GM04504 (cell line): ENCODE measurements around the gene SLC36A3.
"Not testable (repeated sequence)": the region's sequence is repeated elsewhere in the genome, so short reads cannot be mapped to it uniquely, and the experiment has no call there.

Experiments used
- DNase-seq: peaks from one replicate; pipeline ENCODE4 v3.0.0-alpha.2; 2012; ENCODE audit warnings: low read depth

The SLC36A3 gene

GRCh38 chr5:151303666-151304065 is at the start of gene SLC36A3:
Gene SLC36A3, minus strand, starts transcription at chr5:151303766. Its CDS starts 412 bp downstream, at chr5:151303354.
- no peak for DNase-seq

DNA sequence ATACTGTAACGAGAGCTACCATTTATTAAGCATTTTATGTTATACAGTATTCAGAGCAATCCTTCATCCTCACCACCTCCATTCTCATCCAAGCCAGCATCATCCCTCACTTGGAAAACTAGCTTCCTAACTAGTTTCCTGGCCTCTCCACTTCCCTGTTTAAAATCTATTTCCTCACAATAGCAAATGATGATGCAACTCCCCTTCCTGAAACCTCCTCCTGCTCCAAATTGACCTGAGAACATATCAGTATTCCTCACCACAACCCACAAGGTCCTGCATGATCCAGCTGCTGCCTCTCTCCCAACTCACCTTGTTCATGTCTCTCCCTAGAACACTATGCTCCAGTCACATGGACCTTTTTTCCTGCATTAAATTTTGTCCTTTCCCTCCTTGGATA is 48.1 kb upstream of the SLC36A3 start:
- no peak for DNase-seq

DNA sequence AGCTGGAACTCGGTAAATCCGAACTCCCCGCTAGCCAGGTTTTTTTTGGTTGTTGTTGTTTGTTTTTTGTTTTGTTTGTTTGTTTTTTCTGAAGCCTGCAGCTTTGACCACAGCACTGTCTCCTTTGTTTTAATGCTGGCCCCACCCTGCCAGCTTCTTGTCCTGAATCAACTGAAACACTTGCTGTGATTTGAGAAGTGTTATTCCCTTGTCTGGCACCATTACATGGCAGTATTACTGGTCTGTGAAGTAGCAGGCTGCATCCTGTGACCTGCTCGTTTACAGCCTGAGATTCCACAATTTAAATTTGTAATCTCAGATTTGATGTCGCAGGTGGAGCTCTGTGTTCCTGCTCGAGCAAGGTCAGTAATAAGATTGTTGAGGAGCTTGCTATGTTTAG is 45.2 kb upstream of the SLC36A3 start:
- no peak for DNase-seq

DNA sequence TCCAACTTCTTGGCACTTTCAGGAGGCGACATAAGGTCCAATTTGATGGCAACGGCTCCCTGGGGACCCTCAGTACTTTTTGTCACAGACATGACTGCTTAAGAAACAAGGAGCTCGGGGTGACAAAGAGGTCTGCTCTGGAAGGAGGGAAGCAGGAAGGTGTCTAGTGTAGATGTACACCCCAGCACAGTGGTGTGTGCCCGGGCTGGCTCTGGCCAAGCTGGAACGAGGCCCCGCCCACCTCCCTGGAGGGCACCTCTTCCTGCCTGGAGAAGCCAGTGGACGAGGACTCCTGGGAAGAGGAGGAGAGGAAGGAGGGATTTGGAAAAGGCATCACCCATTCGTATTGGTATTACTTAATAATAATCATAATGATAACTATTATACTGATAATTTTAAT is 43.8 kb upstream of the SLC36A3 start, which contains the start of gene SLC36A2:
SLC36A2 (minus strand) TSS at position 191 of the 400 bp plus-strand sequence; CDS start at position 92, 99 bp downstream.
- no peak for DNase-seq

DNA sequence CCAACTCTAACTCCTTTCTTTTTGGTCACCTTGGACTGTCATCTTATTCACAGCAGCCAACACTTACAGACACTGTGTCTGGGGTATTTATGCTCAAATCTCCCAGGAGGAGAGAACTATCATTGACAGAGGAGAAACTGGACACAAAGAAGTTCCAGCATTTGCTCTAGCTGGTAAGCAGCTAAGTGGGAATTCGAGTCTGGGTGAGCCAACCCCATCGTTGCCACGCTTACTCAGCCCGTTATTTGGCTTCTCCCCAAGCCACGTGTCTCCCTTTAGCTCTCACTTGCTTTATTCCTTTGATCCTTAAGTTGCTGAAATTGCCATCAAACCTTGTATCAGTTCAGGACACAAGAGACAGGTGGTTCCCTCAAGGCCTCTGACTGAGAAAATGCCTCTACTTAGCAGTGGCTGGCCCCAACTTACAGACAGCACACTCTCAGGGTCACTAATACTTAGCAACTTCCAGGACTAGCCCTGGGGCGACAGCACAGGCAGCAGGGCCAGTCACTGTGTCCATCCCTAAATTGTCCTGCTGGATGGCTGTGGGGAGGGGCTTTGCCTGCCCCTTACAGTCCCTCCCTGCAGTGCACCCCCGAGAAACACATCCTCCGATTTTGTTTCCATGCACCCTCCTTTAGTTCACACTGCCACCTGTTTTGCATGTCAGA is 42.4 kb upstream of the SLC36A3 start:
- peak; percentile 3 for DNase-seq

GRCh38 chr5:151345187-151345807 is 41.7 kb upstream of the SLC36A3 start:
- no peak for DNase-seq

GRCh38 chr5:151344088-151344487 is 40.5 kb upstream of the SLC36A3 start:
- DNase-seq = no peak

DNA sequence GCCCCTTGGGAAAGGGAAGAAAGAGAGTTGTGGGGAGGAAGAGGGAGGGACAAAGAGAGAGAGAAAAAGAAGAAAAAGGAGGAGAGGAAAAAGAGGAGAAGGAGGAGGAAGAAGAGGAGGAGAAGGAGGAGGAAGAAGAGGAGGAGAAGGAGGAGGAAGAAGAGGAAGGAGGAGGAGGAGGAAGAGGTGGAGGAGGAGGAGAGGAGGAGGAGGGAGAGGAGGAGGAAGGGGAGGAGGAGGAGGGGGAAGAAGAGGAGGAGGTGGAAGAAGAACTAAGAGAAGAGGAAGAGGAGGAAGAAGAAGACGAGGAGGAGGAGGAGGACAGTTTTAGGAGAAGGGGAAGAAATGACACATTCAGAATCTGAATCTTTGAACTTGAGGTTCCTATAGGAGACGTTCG is 36.4 kb upstream of the SLC36A3 start:
- DNase-seq = no peak

GRCh38 chr5:151338734-151339133 is 35.2 kb upstream of the SLC36A3 start:
- no peak for DNase-seq

DNA sequence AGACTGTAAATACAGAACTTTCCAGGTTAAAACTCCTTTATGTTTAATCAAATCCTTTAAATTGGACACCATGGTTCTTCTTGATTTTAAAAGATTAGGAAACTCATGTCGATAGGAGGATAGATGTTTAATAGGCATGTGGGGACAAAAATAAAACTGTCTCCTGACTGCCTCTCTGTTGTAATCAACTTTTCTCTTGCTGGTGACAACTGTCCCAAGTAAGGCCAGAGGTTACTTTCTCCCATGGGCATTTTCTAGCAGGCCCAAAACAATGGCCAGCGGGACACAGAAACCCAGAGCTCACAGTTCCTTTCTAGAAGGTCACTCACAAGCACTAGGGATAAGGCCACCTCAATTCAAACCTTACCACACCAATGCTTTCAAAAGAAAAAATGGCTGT is 29.3 kb upstream of the SLC36A3 start:
- no peak for DNase-seq

GRCh38 chr5:151328734-151329133 is 25.2 kb upstream of the SLC36A3 start:
- DNase-seq = no peak

DNA sequence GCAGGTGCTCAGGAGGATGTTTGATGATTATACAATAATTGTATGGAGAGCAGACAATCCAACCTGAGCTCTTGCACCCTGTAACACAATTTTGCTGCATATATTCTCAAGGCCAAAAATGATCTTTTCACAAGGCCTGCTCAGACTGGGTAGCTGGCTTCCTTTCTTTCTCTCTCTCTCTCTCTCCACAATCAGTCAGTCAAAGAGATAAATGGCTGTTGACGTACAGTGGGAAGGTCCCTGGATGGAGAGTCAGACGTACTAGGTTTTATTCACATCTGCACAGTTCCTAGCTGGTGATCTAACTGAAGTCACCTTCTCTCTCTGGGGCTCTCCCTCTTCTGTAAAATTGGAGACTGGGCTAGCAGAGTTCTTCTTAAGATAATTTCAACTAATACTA is 24.0 kb upstream of the SLC36A3 start:
- DNase-seq = no peak

DNA sequence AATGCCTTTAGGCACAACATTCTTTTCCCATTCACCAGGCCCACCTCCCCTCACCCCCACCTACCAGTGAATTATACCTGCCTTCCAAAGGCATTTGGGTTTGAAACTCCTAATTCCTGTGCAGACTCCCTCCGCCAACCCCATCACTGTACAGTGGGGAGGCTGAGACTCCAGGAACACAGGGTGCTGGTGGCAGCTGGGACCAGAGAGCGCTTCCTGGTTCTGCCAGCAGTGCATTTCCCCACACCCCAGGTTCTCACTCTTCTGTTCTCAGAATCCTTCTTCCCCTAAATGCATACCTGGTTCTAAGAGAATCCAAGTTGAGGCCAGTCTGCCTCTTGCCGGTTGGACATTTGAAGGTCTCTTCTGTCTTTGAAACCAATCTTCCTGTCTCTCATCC is 22.7 kb upstream of the SLC36A3 start:
- DNase-seq = no peak

GRCh38 chr5:151320481-151320880 is 16.9 kb upstream of the SLC36A3 start:
- DNase-seq = no peak

- no peak for DNase-seq
Observed at GRCh38 chr5:151318850-151319732, 15.5 kb upstream of the SLC36A3 start.

GRCh38 chr5:151317871-151318270 is 14.3 kb upstream of the SLC36A3 start:
- no peak for DNase-seq

DNA sequence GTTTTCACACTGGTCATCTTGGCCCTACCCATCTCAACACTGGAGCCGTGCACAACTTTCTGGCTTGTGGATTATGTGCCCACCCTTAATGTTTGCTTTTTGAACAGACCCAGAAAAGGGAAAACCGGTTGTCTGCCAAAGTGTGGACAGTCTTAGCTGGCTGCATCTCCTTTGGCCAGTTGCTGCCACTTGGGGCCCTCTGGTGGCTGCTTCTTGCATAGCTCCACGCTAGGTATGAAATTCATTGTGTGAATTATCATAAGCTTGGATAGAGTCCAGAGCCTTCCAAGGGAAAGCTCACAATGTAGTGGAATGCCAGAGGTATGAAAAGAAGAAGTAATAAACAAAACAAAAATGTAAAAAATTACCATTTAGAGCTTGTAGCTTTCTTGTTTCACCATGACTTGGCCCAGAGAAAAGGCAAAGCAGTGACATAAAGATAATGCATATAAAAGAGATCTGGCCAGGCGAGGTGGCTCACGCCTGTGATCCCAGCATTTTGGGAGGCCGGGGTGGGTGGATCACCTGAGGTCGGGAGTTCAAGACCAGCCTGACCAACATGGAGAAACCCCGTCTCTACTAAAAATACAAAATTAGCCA is 12.5 kb upstream of the SLC36A3 start:
- DNase-seq = peak; percentile 35

GRCh38 chr5:151313357-151313756 is 9.8 kb upstream of the SLC36A3 start:
- no peak for DNase-seq

DNA sequence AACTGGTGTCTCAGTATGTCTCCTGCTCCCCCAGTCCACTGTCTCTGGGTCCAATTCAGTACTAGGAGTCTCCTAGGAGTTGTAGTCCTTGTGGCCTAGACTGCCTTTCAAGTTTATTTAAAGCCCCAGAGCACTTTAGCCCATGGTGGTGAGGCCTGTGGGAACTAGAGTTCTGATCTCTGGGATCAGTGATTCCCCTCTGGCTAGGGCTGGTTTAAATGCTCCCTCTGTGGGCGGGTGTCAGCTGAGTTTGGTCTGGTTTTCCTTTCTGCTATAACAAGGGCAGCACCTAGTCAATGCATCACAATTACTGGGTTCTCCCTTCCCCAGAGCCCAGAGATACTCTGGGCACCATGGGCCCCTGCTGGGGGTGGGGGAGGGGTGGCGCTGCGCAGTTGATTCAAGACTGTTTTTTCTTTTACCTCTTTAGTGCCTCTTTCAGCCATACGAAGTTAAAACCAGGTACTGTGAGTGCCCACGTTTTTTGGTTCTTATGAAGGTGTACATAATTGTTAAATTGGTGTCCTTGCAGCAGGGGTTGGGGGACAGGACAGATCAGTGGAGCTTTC is 9.3 kb upstream of the SLC36A3 start:
- no peak for DNase-seq

GRCh38 chr5:151310932-151311331 is 7.4 kb upstream of the SLC36A3 start:
- DNase-seq = no peak

- not testable (repeated sequence) for DNase-seq
Observed at GRCh38 chr5:151309821-151310220, 6.3 kb upstream of the SLC36A3 start.

DNA sequence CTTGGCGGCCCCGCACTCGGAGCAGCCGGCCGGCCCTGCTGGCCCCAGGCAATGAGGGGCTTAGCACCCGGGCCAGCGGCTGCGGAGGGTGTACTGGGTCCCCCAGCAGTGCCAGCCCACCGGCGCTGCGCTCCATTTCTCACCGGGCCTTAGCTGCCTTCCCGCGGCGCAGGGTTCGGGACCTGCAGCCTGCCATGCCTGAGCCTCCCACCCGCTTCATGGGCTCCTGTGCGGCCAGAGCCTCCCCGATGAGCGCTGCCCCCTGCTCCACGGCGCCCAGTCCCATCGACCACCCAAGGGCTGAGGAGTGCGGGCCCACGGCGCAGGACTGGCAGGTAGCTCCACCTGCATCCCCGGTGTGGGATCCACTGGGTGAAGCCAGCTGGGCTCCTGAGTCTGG is 5.7 kb upstream of the SLC36A3 start:
- not testable (repeated sequence) for DNase-seq
